ENCODE measurements around the gene UGT1A4.

UGT1A4 gene

DNA sequence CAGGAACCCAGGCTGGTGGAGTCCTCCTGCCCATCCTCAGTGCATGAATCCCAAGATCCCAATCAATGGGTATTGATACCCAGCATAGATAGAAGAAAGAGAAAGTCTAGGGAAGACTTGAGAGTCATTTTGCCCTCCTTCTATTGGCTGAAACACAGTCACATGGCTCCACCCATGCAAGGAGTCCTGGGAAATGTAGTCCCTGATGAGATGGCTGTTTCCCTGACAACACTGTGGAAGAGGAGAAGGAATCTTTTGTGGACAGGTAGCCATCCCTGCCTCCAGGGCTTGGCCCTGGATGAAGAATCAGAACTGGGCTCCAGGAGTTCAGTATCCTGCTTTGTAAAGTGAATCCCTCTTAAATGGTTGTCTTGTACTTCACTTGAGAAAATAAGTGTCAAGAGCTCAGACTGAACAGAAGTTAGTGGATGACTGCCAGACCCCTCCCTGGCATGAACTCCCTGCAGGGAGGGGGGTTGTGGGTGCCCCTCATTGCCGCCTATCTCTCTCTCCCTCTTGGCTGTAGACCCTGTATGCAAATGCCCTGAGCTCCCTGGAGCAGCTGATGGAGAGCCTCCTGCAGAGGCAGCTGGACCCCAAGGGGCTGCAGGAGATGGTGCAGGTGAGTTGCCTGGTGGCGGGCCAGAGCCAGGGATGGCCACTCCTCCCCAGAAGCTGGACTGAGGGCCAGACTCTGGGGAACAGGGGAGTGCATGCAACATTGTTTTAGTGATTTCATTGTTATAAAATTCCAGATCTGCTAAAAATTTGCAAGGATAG lies 95.7 kb downstream of the UGT1A4 start:
- DNase-seq, result no peak

DNA sequence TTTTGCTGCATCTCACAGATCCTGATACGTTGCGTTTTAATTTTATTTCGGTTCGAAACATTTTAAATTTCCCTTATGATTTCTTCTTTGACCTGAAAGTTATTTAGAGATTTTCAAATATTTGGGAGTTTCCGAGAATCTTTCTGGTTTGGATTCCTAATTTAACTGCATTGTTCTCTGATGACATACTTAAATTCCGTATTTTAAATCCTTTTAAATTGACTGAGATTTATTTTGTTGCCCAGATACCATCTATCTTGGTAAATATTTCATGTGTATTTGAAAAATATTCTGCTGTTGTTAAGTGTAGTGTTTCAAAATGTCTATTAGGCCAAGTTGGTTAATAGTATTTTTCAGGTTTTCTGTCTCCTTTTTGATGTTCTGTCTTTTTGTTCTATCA lies 97.3 kb downstream of the UGT1A4 start:
- no peak for DNase-seq

DNA sequence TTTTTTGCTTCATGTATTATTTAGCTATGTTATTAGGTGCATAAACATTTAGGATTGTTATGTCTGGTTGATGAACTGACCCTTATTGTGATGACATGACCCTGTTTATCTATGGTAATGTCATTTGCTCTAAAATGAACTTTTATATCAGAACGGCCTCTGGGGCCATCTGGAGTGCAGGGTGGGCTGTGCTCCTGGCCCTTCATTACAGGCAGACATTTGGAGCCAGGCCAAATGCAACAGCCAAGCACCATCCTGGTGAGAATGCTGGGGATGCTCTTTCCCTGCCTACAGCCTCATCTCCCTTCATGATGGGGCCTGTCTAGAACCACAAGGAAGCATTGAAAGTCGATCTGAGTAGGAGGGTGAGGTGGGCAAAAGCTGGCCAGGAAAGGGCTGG lies 97.8 kb downstream of the UGT1A4 start:
- no peak for DNase-seq

DNA sequence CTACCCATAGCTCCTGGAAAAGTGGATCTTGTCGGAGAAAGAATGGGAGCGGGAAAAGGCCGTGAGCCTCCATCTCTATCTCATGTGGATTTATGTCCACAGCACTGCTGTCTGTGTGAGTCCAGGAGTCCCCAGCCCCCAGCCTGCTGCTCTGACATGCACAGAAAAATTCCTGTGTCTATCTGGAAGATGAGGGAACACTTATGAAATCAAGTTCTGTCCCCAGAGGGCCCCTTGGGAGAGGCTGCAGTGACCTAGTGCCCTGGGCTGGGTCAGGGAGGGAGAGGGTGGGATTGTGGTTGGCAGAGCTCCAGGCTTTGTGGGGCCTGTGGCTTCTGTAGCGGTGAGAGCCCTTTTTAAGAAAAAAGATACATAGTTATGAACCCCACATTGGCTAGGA lies 98.2 kb downstream of the UGT1A4 start:
- no peak for DNase-seq

DNA sequence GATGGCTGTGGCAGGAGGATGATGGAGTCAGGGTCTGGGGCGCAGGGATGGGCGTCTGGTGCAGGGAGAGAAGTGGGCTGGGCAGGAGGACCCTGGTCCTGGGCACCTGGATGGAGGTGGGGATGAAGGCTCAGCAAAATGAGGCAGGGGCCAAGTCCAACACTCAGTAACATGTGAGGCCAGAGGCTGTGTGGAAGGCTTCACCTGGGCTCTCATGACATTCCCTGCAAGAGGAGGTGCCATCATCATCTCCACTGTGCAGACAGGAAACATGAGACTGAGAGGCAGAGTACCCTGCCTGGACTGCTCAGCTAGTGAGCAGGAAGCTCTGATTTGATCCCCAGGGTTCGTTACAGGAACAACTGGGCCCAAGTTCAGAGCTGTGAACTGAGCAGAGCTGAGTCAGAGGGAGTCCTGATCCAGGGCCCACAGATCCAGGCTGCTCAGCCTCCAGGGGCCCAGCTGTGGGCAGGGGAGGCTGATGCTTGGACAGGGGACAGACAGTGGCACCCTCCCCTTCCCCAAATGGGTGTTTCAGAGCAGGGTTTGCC lies 98.9 kb downstream of the UGT1A4 start:
- no peak for DNase-seq

DNA sequence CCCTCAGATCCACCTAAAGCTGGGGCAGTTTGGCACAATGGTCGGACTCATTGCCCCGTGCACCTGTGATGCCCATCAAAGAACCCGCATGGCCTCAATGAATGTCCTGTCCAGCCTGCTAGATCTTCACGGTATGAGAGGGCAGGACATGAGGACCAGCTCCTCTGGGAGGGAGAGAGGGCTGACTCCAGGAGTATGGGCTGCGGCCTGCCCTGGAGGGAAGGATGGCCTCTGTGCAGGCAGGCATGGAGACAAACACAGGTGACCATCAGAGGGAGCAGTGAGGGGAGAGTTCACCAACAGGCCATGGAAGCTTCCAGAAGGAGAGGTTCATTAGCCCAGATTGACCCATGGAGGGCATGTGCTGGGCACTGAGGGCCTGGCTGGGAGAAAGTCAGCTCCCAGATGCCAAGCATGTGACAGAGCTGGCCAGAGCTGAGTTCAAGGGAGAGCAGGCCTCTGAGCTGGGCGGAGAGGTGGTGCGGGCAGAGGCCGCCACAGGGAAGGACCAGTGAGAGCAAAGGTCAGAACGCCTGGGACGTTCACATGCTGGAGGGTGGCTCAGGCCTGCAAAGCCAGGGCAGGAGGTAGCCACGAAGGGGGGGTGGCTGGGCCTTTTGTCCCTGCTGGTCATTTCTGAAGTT lies 99.6 kb downstream of the UGT1A4 start:
- DNase-seq, result no peak

DNA sequence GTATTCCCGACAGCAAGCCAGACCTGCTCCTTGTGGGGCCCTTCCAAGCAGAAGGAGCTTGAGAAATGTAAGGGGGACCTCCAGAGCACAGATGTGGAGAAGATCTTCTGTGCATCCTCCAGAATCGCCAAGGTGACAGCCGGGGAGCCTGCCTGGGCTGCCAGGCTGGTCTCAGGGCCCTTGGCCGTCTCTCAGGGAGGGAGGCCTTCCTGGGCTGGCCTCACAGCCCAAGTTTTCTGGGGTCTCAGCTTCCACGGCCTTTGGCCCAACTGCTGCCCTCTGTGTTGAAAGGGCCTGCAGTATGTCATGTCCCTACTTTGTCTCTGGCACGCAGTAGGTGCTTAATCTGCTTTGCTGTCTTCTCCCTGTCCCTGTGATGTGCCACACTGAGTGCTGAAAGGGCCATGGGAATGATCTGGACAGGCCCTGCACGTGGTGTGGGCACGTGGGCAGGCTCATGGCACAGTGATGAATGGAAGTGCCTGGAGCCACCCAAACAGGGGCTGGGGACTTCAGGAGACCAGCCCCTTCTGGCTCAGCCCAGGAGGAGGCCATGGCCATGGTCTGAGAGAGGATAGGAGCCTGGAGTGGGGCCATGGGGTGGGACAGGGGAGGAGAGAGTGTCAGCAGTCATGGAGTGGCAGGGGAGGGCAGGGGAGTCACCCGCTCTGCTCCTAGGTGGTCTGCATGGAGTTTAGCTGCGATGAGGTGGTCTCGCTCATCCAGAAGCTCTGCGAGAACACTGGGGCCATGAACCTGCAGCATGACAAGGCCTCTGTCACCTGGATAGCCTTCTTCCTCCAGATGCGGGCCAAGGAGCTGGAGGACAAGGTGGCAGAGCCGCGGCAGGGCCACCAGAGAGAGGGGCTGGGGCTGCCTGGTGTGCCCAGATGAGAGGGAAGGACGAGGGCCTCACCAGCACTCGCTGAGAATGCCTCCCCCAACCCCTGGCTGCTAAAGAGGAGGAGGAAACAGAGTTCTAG lies 100.4 kb downstream of the UGT1A4 start:
- DNase-seq, result no peak

DNA sequence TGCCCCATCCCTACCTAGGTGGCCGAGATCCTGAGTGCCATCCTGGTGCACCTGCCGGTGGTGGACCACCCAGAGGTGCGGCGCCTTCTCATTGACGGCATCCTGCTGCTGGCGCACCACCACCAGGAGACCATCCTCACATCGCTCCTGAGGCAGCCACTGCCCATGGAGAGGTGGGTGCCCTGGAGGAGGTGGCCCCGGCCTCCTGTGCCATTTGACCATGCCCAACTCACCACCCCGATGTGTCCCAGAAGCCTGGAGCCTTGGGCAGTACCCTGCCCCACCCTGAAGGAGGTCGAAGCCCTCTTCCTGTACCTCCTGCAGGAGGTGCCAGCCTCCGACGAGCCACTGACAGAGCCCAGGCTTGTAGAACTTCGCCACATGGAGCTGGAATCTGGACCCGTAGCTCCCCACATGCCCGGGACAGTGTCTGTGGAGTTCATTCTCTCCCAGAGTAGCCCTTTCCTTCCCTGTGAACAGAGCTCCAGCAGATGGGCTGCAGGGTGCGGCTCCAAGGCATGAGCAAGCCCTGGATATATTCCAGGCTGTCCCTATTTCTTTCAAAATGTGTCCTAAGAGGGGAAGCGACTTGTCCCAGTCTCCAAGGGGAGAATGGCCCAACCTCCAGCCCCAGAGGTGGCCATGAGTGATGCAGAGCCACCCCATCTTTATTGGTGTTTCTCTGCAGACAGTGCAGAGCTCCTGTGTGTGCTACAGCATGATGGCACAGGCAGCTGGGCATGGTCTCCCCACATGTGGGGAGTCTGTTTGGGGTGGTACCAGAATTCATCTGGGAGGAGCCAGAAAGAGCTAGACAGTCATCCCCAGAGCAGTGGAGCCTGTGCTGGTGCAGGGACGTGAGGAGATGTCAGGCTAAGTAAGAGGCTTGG lies 101.6 kb downstream of the UGT1A4 start:
- no peak for DNase-seq

DNA sequence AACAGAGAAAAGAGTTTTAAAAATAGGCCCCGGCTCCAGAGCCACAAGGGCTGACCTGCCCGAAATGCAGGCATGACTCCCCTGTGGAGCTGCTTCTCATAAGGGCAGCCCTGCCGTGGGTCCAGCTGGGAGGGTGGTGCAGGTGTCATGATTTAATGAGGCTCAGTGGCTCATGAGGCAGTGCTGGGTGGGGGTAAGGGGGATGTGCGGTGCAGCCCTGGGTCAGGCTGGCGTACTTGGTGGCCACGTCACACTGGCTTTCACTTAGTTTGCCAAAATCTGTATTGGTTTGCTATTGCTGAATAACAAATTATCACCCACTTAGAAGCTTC lies 102.2 kb downstream of the UGT1A4 start:
- DNase-seq, result no peak

DNA sequence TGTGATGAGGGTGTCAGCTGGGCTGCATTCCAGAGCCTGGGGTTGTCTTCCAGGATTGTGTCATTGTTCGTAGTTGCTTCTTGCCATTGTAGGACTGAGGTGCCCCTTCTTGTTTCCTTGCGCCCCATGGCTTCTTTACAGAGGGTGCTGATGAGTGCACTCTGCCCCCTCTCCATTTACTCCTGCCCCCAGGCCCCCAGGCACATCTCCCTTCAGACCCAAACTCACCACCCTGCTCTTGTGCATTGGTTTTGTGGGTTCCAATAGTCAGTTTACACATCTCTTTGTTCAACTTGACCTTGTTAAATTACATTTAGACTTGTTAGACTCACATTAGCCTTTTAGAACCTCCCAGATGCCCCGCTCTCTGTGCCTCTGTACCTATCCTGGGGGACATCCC lies 102.7 kb downstream of the UGT1A4 start:
- no peak for DNase-seq

DNA sequence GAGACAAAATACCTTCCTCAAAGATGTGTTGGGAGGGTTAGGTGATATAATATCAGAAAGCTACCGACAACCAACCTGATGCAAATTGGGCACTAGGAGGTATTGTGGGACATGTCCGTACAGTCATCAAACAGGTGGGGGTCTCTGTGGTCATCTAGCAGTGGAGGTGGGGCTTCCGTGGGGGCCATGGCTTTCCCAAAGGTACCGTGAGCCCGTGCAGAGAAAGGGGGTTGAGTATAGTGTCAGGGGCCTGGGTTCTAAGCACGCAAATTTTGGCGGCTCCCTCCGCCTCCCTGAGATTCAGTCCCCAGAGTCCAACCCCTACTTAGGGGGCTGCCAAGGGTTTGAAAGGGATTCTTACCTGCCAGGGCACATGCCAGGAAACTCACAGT lies 103.2 kb downstream of the UGT1A4 start:
- no peak for DNase-seq

DNA sequence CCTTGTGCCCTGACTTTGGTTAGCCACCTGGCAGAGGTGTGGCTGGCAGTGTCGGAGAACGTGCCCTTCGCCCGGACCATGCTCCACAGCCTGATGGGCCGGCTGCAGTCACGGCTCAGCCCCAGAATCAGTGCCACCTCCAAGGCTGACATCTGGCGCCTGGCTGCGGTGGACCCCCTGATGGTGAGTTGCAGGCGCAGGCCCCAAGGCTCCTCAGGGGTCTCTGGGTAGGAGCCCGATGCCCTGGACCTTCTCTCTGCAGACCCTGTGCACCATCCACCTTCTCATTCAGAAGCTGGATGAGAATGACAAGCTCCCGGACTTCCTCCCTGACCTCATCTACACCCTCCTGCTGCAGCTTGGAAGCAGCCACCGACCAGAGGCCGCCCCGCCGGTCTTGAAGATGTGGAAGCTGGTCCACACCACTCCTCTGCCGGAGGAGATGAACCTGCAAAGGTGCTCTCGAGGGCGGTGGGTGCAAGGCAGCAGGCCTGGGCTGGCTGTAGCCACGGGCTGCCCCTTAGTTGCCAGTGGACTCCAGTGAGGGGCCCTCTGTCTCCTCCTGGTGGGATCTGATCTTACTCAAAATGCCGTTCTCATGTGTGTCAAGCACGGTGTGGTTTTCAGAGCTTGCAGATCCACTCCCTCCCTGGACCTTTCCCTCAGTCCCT lies 103.7 kb downstream of the UGT1A4 start:
- no peak for DNase-seq
